HepG2 (cell line): ENCODE results near the gene F2RL3. TPM values are rescaled to one million over a fixed set of nuclear protein-coding genes. Genes with fewer than 3 reads are reported as not detected.

Experiments used
- CEBPG ChIP-seq: IDR thresholded peaks from 2 replicates; pipeline ENCODE4 v1.6.1; 2016
- CREB1 ChIP-seq, 2 experiments: fragments of 450-650 bp in 1 of 2; IDR thresholded peaks; 2 replicates each; pipeline ENCODE4 v1.6.1; 2016 to 2017; ENCODE audit warnings: control low read depth in 1 of 2, mild to moderate bottlenecking in 1 of 2, missing compliant biosample characterization in 1 of 2, missing genetic modification characterization in 1 of 2
- GABPB1 ChIP-seq: IDR thresholded peaks from 2 replicates; pipeline ENCODE4 v1.6.1; 2016; ENCODE audit warnings: mild to moderate bottlenecking, missing genetic modification reagents, moderate library complexity, missing compliant biosample characterization
- GFI1 ChIP-seq: sonication (generic); formaldehyde crosslinking; IDR thresholded peaks from 2 replicates; pipeline ENCODE4 v1.5.0; 2020; ENCODE audit warnings: missing genetic modification reagents, mild to moderate bottlenecking, borderline replicate concordance
- GTF2F1 ChIP-seq: fragments of 150-350 bp; IDR thresholded peaks from 2 replicates; pipeline ENCODE4 v1.6.1; 2014; ENCODE audit warnings: low read length
- HOXA3 ChIP-seq: sonication (generic); formaldehyde crosslinking; IDR thresholded peaks from 2 replicates; pipeline ENCODE4 v1.5.0; 2020; ENCODE audit warnings: missing genetic modification reagents
- NR2C2 ChIP-seq: sonication (generic); formaldehyde crosslinking; IDR thresholded peaks from 2 replicates; pipeline ENCODE4 v1.4.0; 2020; ENCODE audit warnings: missing genetic modification reagents, mild to moderate bottlenecking, moderate library complexity, borderline replicate concordance
- PATZ1 ChIP-seq: sonication (generic); formaldehyde crosslinking; IDR thresholded peaks from 2 replicates; pipeline ENCODE4 v1.4.0; 2020; ENCODE audit warnings: missing genetic modification reagents
- SALL1 ChIP-seq: sonication (generic); formaldehyde crosslinking; IDR thresholded peaks from 2 replicates; pipeline ENCODE4 v1.8.0; 2022; ENCODE audit warnings: mild to moderate bottlenecking, missing genetic modification reagents
- SAP130 ChIP-seq: IDR thresholded peaks from 2 replicates; pipeline ENCODE4 v1.6.1; 2016; ENCODE audit warnings: low read depth
- TCF12 ChIP-seq, 2 experiments: fragments of 450-650 bp in 1 of 2; sonication (generic) in 1 of 2; formaldehyde crosslinking in 1 of 2; IDR thresholded peaks; 2 replicates each; pipeline versions ENCODE4 v1.6.1 to v1.8.0; 2017 to 2022; ENCODE audit warnings: antibody characterized with exemption in 1 of 2, mild to moderate bottlenecking in 1 of 2, missing genetic modification reagents in 1 of 2, moderate library complexity in 1 of 2
- ZNF225 ChIP-seq: sonication (generic); formaldehyde crosslinking; IDR thresholded peaks from 2 replicates; pipeline ENCODE4 v1.4.0; 2020; ENCODE audit warnings: mild to moderate bottlenecking, missing genetic modification reagents
- ZNF382 ChIP-seq: sonication (generic); formaldehyde crosslinking; IDR thresholded peaks from 2 replicates; pipeline ENCODE4 v1.5.0; 2020; ENCODE audit warnings: missing genetic modification reagents, mild to moderate bottlenecking, borderline replicate concordance
- polyA plus RNA-seq, 8 experiments: library from polyadenylated mRNA; depleted of rRNA in 3 of 8; stranded (reverse) in 7 of 8; unstranded in 1 of 8; fragments of >200 nt; fragmentation: Illumina TruSeq in 4 of 8; extraction: Trizol in 4 of 8; gene quantifications; 2 replicates each; pipeline versions ENCODE4 v1.2.1 to v1.2.3, GENCODE V29; 2011 to 2016; ENCODE audit warnings: low read depth in 4 of 8, missing spikeins in 1 of 8, mixed read lengths in 1 of 8; ENCODE audit not compliant: insufficient read depth in 1 of 8
- total RNA-seq, 5 experiments: library from RNA; depleted of rRNA; stranded (reverse); fragments of >200 nt; fragmentation: Illumina TruSeq; extraction: Trizol; gene quantifications; 2 replicates each; pipeline ENCODE4 v1.2.3, GENCODE V29; 2016; ENCODE audit warnings: low read depth in 1 of 5

Gene F2RL3
- total and polyA plus RNA-seq, 2 of the 13 experiments (the other 11 are each of a cell fraction or from before 2014, with no cell fraction given), result not detected

DNA sequence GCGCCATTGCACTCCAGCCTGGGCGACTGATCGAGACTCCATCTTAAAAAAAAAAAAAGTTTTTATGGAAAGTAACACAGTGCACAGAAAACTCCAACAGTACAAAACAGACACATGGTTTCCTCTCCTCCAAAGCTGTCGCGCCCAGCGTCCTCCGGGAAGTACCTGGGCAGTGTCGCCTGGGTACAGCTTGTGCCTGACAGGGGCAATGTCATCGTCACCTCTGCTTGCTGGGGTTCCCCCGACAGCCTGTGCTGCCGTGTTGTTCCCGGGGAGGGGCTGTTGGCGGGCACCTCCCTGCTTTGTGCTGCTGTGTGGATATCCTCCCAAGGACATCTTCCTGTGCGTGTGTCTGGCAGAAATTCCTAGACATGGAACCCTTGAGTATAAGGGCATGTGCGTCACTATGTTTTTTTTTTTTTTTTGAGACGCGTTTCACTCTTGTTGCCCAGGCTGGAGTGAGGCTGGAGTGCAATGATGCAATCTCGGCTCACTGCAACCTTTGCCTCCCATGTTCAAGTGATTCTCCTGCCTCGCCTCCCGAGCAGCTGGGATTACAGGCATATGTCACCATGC is 2.4 kb upstream of the F2RL3 start (continued):
- TF ChIP-seq CREB1 (IDR thresholded peaks at IDR 0.05) (peak; percentile 28; the same call in 1 of the 2 replicates), CREB1 (CRISPR knock-in tag; IDR thresholded peaks at IDR 0.05) (no peak), NR2C2 (CRISPR knock-in tag) (peak; percentile 38; the same call in 1 of the 2 replicates), SAP130 (CRISPR knock-in tag) (peak; percentile 45), PATZ1 (CRISPR knock-in tag) (peak; percentile 74), ZNF382 (CRISPR knock-in tag) (no peak), GTF2F1 (no peak), CEBPG (CRISPR knock-in tag) (peak; percentile 90), ZNF225 (CRISPR knock-in tag) (no peak), HOXA3 (CRISPR knock-in tag) (0 out of 2 replicates have a peak, but pooled peaks have one; percentile 13), SALL1 (CRISPR knock-in tag) (peak; percentile 12), GABPB1 (CRISPR knock-in tag) (0 out of 2 replicates have a peak, but pooled peaks have one; percentile 15), TCF12 (IDR thresholded peaks at IDR 0.05) (no peak), TCF12 (CRISPR knock-in tag; IDR thresholded peaks at IDR 0.05) (no peak), GFI1 (CRISPR knock-in tag) (0 out of 2 replicates have a peak, but pooled peaks have one; percentile 40)
